Left hindlimb (tissue), 1 donor: Measurements from ENCODE around the gene NRARP.

Experiments
- DNase-seq: peaks from one replicate; pipeline ENCODE4 v3.0.0-alpha.2; 2018

The NRARP gene

DNA sequence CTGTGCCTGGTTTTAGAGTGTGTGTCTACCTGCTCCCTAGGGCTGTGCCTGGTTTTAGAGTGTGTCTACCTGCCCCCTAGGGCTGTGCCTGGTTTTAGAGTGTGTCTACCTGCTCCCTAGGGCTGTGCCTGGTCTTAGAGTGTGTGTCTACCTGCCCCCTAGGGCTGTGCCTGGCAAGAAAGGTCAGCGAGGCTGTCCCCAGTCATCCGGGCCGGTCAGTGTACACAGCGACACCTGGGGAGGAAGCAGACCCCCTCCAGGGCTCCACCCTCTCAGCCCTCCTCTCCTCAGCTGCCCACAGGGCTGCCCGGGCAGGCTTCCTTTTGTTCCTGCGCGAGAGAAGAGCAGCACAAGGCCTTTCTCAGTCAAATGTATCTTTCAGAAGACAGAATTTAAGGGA lies 4.1 kb downstream of the NRARP start:
- no peak for DNase-seq

DNA sequence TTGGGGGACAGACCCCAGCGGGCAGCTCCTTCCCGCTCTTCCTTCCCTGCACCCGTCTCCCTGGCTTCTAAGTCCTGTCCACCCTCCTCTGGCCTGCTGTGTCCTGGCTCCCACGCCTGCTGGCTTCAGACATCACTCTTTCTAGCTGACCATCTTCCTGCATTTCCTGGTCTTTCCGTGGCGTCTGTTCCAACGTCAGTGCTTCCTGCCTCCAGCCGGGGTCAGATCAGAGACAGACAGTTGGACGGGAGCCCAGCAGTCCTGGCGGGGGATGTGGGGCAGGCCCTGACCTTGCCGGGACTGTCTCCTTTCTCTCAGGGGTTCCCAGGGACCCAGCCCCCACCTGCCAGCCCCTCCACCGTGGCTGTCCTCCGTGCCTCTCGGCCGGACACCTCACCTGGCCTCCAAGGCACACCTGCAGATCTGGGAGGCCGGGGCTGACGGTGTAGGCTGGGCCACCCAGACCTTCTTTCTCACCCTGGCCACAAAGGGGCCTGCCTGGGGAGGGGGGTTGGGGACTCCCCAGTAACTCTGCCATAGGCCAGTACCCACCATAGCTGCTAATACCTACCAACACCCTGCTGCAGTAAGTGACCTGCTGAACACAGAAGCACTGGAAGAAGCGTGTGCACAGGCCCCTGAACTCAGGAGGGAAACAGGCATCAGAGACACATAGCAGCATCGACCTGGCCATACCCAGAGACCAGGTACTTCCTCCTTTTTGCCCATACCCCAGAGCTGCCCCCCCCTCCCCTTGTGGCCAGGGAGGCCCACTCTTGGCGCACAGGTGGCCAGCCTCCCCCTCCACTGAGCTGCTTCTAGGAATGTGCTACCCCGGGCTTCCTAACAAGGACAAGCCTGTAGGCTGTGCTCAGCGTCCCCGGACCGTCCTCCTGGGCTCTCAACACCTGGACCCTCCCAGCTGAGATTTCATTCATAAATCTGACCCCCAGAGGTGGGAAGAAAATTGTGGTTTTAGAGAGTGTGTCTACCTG lies 5.1 kb downstream of the NRARP start:
- DNase-seq, result peak; percentile 47

DNA sequence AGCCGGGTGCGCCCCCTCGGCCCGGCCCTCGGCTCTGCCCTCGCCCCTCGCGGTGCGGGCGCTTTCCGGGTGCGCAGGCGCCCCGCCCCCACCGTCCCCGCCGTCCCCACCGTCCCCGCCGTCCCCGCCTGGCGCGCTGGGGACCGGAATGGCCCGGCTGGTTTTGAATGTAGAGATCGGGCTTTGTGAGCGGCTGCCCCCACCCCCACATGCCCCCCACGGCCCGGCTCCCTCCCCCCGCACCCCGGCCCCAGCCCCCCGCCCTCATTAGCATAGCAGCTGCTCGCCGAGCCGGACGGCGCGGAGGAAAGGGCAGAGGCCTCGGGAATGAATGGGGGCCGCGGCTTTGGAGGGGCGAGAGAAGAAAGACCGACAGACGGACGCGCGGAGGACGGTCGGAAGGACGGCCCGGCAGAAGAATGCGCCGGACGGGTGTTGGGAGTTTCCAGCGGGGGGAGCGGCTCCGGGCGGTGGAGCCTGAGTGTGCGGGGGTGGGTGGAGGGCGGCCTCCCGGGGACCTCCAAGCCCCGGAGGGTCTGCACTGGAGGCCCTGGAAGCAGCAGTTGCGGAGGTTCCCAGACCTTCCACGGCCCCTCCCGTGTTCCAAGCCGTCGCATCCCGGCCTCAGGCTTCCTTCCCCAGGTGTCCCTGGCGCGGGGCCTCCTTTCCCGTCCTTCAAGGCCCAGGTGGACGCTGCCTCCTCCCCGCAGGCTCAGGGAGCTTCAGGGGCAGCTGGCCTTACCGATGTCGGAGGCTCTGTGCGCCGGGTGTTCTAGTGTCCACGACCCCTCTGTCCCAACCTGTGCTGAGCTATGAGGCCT lies 6.0 kb downstream of the NRARP start:
- peak; percentile 34 for DNase-seq

DNA sequence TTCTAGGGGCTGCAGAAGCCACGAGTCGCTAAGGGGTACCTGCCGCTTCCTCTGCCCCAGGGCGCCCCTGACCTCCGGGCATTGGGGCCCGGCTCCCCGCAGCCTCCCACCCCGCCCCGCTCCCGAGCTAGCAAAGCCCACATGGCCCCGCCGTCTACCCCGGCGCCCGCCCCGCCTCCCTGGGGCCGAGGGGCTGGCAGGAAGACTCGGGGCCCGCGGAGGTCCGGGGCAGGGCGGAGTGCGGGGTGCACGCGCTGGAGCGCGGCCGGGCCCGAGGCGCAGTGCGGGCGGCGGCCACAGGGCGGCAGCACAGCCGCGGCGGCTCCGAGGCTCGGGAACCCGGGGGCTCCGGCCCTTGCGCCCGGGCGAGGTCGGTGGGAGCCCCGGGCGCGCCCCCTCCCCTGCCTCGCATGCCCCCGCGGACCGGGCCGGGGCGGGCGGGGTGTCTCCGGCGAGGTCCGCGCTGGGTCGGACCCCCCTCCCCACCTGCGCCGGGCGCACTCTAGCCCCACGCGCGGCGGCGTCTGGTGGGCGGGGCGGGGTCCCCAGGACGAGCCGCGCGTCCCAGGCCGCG lies 6.7 kb downstream of the NRARP start:
- peak; percentile 26 for DNase-seq

DNA sequence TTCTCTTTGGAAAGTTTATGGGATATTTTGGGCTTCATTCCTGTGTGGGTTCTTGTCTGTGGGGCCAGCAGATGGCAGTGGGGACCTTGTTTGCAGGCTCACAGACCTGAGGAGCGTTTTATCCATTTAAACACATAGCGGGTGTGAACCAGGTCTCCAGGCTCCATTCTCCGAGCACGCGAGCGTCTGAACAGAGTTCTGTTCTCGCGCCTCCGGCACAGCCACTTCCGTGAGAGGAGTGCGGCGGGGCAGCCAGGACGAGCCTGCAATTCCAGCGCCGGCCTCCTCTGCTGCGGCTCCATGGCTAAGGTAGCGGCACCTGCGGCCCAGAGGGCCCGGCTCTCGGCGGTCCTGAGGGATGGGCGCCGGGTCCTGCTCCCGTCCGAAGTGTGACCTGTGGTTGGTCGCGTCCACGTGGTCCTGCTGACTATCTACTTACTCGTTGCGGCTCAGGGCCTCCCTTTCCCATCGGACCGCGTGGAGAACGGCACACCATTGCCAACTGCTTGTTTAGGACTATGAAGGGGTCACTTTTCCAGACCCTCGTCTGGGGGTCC lies 7.3 kb downstream of the NRARP start:
- peak; percentile 34 for DNase-seq

DNA sequence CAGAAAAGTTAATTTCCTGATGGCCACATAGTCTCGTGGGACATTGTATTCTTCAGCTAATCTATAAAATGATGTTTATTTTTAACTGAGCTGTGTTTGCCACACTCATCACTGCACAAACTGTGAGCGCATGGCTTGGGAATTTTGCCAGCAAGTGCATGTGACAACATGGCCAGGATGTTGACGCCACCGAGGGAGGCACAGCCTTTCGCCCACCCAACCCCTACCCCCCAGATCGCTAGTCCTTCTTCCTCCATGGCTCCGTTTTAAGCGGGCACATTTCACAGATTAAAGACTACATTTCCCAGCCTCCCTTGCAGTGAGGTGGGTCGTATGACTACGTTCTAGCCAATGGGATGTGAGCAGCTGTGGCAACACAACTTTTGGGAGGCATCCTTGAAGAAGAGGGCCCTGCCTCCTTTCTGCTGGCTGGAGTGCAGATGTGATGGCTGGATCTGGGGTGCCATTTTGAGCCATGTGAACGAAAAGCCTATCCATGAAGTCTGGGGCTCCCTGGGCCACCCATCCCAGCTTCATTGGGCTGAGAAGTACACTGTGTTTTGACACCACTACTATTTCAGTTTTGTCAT lies 7.9 kb downstream of the NRARP start:
- peak; percentile 29 for DNase-seq

DNA sequence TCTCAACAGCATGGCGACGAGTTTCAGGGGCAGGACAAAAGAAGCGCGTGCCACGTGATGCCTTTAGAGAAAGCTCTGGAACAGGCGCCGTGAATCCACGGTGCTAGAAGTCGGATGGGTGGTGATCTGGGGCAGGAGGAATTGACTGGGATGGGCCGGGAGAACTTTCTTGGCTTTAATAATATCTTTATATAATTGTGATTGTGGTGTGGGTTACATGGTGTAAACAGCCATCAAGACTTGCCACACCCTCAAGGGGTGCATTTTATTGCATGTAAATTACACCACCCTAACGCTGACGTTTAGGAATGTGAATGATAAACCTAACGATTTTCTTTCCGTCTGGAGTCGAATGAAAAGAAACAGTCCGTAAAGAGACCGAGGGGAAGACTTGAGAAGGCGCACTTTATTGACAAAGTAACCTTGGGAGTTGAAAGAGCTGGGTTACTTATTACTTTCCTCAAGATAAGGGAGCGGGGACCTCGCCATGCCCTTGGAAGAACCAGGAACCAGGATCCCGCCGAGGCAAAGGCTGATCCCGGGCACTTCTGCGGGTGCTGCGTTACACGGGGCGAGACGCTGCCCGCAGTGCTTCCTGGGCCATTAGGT lies 8.5 kb downstream of the NRARP start:
- no peak for DNase-seq

DNA sequence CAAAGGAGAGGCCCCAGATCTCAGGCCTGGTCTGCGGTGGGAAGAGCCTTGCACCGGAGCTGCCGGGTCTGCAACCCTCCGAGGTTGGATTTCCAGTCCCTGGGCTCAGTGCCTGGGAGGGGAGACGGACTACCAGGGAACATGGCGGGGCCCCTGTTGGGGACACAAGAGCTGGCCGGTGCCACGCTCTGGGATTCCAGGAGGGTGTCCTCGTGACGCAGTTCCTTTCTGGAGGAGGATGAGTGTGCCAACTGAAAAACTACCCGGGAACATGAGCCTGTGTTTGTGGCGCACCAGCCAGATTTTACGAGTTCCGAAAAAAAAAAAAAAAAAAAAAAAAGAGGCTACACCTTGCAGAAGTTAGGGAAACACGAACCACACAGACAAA lies 9.0 kb downstream of the NRARP start:
- DNase-seq, result no peak

DNA sequence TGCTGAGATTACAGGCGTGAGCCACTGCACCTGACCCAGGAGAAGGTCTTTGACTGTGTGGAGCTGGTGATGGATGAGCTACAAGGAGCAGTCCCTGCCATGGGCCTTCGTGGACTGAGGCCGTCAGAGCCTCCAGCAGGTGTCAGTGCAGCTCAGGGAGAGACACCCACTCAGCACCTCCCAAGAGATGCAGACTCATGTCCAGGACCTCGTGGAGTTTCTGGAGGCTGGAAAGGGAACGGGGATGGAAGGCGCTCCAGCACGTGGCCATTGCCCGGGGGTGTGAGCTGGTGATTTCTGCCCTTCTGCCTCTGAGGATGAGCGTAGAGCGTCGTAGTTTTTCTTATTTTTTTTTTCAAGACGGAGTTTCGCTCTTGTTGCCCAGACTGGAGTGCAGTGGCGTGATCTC lies 15.1 kb downstream of the NRARP start:
- peak; percentile 34 for DNase-seq

DNA sequence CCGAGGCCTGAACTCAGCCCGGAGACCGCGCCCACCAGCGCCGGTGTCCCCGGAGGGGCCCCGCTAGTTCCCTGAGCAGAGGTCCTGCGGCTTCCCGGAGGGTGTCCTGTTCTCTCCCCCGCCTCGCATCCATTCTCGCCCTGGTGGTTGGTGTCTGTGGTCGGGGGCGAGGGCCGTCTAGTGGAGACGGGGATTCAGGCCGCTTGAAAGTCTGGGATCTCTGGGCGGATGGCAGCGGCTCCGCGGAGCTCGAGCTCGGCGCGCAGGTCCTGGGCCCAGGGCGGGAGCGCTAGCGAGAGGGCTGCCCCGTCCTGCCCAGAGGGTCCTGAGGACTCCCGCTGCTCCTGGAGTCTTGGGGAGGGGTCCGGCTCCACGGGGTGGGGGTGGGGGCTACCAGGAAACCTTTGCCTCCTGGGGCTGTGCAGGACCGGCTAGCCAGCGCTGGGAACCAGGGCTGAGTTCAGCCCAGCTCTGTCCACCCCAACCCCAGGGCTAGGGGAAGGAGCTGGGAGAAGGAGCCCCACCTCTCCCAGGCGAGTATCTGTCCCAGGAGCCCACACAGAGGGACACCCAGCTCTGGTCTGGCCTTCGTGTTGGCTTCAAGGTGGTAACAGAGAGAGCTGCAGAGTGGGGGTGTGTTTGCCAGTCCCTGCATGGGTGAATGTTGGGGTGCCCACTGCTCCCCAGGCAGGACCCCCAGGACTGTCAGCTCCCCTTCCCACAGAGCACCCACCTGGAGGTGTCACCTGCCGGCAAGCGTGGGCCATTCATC lies 20.5 kb downstream of the NRARP start:
- peak; percentile 45 for DNase-seq

DNA sequence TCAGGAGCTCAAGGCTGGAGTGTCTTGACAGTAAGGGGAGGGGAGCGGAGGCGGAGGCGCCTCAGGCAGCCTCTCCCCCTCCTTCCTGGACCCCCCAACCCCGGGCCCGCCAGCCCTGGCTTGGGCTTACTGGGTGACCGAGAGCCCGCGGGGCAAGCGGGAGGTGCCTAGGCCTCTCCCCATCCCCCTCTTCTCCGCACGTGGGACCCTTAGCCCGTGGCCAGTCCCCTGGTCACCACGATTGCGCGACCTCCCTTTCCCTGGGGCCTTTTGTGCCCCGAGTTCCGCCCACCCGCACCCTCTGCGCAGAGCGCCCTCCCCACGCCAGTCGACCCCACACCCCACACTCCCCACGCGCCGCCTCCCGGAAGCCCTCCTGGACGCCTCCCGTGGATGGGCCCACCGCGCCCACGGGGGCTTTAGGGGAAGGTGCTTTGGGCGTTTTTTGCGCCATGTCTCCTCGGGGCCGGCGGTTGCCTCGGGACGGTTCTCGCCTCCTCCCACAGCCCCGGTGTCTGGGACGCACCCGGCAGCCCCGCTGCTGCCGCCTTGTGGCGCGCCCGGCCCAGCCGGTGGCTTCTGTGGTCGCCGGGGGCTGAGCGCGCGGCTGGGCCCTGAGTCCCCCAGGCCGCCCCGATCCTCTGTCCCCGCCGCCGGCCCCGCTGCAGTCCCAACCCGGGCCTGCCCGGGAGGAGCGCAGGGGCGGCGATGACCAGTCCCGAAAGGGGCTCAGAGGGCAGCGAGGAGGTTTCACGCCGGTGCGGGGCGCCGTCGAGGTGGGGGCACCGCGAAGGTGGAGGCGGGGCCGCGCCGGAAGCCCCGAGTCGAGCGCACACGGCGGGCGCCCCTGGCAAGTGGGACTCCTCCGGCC lies 21.4 kb downstream of the NRARP start:
- peak; percentile 43 for DNase-seq

DNA sequence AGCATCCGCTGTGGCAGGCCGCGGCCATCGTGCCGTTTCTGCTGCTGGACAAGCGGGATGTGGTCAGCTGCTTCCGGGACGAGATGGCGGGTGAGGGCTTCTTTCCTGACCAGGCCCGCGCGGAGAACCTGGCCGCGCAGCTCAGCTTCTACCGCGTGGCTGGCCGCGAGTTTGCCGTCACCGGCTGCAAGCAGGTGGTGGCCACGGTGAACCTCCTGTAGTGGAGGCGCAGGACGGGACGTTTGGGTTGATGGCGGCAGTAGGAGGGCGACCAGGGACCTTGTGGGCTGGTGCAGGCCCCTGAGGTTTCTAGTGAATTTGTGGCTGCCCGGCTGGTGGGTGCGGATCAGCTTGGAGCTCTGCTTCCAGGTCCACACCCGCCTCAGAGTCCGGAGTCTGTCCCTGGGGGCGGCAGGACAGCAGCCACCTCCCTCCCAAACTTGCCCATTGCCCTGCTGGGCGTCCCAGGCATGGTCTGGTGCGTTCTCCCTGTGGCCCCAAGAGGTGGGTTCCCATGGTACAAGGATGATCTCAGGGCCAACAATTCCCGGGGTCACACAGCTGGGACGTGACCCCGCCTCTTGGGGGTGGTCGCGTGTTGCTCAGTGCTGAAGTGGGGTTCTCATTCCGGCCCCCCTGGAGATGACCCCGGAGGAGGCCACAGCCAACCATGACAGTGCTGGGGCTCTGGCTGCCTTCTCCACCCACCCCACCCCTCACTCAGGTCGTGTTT lies 22.2 kb downstream of the NRARP start:
- peak; percentile 36 for DNase-seq

DNA sequence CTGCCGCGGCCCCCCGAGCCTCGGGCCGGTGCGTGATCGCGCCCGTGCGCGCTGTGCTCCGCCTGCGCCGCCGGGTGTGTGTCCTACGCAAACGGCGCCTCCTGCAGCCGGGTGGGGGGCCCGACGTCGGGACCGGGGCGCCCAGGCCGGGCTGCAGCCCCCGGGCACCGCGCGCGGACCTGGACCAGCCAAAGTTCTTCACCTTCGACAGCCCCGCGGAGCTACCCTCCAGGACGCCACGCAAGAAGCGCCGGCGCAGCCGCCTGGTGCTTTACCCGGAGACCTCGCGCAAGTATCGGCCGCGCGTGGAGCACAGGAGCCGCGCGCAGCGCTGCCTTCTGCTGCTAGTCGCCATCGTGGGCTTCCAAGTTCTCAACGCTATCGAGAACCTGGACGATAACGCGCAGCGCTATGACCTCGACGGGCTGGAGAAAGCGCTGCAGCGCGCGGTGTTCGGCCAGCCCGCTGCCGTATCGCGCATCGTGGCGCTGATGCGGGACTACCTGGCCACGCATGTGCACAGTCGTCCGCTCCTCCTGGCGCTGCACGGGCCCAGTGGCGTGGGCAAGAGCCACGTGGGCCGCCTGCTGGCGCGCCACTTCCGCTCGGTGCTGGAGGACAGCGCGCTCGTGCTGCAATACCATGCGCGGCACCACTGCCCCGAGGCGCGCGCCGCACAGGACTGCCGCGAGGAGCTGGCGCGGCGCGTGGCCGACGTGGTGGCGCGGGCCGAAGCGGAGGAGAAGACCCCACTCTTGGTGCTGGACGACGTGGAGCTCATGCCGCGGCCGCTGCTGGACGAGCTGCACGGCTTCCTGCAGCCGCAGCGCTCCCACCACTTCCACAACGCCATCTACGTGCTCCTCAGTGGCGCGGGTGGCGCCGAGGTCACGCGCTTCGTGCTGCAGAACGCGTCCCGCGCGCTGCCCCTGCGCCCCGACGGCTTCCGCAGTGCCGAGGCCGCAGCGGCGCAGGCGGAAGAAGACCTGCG lies 23.1 kb downstream of the NRARP start:
- DNase-seq, result peak; percentile 34

DNA sequence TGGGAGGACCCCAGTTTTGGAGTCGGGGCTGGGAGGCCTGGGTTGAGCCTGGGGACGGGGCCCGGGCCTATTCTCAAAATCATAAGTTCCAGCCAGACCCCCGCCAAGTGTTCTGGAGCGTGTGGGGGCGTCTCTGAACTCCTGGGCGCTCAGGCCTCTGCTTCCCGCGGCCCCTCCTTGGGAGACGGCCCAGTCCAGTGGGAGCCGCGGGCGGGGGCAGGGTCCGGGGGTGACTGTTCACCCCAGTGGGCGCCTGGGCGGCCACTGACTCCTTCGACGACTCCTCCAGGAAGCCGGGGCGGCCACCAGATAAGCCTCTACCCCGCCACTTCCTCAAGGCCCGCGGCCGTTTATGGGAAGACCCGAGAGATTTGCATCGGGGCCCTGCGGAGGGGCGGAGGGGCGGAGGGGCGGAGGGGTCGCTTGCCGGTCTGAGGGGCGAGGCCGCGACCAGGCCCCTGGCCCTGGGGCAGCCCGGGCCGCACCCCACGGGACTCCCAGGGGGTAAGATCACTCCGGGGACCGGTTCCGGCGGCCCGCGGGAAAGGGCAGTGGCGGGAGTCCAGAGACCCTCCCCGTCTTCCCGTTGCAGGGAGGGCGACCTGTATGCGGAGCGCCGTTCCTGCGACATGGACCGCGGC lies 23.9 kb downstream of the NRARP start:
- DNase-seq, result peak; percentile 41

DNA sequence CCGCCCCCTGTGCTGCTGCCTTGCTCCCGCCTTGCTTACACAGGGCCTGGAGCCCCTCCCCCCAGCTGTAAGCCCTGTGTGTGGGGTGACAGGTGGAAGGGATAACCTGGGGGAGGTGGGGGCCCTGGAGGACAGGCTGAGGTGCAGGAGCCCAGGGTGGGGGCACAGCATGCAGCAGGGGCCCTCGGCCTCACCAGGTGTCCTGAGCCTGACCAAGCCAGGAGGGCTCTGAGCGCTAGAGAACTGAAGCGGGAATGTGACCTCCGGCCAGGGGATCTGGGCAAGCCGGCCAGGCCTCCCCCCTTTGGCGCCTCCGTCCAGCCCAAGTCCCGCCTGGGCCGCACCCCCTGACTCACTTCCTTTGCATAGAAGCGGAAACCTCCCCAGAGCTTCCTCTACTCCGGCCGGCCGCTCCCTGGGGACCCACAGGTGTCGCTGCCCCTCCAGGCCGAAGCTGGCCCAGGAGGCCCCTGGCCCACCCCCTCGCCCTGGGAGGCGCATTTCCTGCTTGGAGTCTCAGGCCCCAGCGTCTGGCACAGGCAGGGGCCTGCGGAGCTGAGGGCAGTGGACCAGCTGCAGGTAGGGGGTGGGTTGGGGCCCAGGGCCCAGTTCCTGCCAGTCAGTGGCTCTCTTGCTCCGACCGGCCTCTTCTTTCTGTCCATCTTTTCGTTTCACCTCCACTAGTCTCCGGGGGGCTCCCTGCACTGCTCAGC lies 24.6 kb downstream of the NRARP start, which contains the start of gene TOR4A:
TOR4A (plus strand) TSS at position 398 of the 713 bp plus-strand sequence. CDS start 964 bp downstream, outside the sequence.
- peak; percentile 71 for DNase-seq

DNA sequence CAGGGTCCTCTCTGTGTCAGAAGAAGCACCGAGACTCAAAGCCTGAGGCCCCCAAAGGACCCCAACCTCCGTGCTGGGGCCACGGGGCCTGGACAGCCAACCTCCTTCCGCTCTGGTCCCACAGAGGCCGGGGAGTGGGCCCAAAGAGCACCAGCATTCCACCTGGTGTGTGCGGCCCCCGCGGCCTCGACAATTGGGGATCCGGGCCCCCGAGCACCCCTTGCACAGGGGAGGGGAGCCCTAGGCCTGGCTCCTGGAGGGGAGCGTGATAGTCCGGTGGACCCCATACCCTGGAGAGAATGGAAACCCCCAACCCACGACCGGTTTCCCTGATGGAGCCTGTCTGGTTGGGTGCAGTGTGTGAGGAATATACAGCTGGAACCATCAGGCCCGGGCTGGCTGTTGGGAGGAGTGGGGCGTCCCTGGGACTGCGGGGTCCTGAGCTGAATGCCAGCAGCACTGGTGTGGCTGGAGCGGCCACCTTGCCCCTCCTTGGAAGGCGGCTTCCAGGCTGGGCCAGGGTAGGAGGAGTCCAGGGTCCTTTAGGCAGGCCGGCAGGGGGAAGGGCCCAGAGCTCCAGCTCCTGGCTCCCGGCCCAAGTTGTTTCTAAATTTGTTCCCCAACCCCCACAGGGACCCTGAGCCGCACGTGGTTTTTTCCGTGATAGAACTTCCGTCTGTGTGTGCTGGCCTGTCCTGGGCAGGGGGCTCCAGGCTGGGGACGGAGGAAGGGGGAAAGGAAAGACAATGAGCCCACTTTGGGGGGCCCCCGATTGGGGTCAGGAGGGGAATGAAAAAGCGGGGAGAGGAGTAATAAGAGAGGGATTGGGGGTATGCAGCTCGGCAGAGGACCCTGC lies 25.4 kb downstream of the NRARP start:
- DNase-seq, result peak; percentile 83
